Mucosa of gallbladder (tissue), 1 donor: ENCODE results near the gene TRAPPC12. TPM values are rescaled to one million over a fixed set of nuclear protein-coding genes. Genes with fewer than 3 reads are reported as not detected.
A peak's percentile ranks its signal among the peaks of the same experiment; 100 is the strongest.

ENCODE experiments used
- DNase-seq: peaks from one replicate; pipeline ENCODE4 v3.0.0-alpha.2; 2020; ENCODE audit warnings: low spot score
- total RNA-seq: library from RNA; stranded (reverse); gene quantifications from one replicate; pipeline ENCODE4 v1.2.1, GENCODE V29; 2021
- donor health status: DM: no; HTN: no; CAD: no.

The TRAPPC12 gene
- total RNA-seq, 1 donor from 2014 or later = 111 TPM

- DNase-seq = no peak
Observed at GRCh38 chr2:3408781-3409180, 29.3 kb downstream of the TRAPPC12 start.

- no peak for DNase-seq
Observed at GRCh38 chr2:3409627-3410170, 30.2 kb downstream of the TRAPPC12 start.

GRCh38 chr2:3411103-3411502, 31.6 kb downstream of the TRAPPC12 start:
- no peak for DNase-seq

DNA sequence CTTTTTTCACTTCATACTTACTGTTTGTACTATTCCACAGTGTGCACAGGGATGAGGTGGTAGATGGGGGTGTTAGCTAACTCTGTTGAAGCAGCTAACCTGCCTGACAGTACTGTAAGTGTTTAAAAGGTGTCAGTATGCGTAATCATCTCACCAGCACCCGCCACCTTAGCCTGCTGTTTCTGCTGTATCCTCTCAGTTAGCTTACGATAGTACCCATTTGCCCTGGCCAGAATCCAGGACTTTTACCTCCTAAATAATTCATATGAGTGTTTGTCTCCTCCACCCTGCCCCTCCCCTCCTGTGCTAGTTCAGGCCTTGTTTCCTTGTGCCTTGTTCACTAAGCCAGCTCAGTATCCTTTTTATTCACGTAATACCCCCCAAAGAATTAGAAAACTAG, 34.2 kb downstream of the TRAPPC12 start:
- no peak for DNase-seq

GRCh38 chr2:3414133-3414860, 34.8 kb downstream of the TRAPPC12 start:
- DNase-seq = no peak

DNA sequence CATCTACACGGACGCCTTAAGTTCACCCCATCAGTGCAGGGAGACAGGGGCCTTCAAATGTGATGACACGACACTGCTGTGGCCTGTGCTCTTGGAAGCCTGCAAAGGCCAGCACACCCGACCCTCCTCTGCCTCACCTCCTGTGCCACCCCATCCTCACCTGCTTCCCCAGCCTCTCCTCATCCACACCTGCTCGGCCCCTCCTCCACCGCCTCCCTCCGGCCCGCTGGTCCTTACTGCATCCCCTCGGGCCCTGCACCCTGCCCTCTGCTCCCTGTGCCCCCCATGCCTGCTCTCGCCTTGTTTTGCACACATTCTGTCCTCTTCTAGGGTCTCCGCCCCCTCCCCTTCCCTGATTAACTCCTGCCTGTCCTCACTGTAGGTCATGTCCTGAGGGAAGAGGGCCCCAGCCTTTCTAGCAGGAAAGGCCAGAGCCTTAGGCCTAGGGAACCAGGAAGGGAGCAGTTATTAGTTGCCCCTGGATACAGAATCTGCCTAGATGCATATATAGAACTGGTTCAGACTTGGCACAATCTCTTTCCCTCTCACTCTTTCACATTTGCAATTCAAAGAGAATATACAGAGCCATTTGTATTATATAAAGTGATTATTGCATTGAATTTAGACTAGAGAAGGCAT, 39.4 kb downstream of the TRAPPC12 start:
- DNase-seq = no peak

DNA sequence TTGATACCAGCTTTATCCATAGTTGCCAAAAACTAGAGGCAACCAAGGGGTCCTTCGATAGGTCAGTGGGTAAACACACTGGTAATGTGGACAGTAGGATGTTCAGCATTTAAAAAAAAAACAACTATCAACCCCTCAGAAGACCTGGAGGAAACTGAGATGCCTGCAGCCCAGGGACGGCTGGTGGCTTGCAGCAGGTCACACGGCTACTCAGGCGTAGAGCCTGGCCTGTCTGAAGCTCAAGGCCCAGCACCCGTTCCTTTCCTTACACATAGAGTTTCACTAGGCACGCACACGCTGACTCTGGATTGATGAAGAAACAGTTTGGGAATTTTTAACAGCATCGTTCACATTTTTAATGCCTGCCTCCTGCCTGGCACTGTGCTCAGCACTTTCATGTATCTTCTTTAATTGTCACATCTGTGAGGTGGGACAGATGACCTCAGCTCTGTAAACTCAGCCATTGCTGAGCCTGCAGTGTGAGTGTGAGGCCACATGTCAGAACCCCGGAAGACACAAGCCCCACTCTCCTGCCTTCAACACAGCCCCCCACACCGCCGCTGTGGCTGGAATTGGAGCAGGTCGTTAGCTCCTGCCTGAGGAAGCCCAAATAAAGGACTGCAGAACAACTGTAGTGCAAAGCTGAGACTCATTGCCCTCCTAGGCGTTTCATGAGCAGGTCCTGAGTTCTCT, 40.7 kb downstream of the TRAPPC12 start:
- DNase-seq = no peak

DNA sequence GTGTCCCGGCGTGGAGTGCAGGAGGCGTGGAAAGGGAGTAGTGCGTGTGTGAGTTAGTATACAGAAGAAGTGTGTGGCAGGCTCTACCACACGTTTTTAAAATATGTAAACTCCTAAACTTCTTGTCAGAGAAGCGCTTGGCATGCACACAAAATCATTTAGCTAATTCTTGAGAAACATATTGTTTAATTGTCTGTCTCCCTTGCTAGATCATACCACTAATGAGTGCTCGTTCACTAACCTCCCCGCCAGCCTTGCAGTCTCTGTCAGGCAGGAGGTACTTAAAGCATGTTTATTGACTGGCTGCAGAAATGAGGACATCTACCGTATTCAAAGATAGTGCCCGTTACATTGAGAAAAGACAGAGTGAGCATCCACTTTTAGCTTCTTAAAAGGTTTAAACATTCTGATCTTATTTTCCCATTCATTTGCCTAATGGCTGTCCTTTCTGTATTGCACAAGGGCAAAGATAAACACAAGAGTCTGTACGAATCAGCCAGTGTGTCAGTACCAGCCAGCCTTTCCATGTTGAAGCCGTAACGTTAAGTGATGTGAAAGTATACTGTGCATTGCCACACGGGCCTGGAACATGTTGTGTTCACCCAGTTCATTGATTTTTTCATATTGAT, 41.4 kb downstream of the TRAPPC12 start:
- no peak for DNase-seq

DNA sequence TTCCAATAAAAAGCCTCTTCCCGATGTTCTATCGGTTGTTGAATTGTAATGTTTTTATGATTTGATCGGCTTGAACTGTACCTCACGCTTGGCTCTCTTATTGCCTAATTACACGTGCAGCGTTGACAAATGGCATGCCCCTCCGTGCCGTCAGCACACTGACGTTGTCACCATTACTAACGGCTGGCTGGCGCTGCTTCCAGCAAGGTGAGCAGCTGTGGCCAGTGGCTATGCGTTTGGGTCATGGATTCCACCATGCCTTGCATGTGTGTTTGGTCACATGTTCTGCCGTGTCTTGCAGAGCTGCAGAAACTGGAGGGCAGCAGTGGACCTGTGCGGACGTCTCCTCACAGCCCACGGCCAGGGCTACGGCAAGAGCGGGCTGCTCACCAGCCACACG, 42.1 kb downstream of the TRAPPC12 start:
- no peak for DNase-seq

DNA sequence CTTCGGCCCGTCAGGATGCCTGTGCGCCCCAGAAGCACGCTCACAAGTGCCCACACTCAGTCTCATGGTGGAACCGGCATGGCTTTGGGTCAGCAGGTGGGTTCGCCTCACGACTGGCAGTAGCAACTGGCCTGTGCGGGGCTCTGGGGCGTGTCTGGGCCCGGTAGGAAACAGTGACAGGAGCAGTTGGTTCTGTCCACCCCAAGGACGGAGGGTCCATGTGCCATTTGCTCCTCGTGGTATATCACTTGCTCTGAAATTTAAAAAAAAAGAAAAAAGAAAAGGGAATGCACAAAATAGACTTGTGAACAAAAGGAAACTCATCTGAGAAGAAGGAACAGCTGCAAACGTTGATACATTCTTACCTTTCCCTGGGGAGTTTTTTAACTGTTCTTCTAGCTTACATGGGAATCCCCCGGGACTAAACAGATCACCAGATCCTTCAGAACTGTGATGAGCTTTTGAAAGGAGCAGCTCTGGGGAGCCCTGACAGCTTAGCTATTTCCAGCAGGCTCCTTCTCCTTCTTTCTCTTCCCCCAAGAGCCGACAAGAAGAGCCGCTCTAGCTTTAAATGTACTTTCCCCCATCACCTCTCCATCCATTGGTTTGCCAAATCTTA, 42.8 kb downstream of the TRAPPC12 start:
- no peak for DNase-seq

DNA sequence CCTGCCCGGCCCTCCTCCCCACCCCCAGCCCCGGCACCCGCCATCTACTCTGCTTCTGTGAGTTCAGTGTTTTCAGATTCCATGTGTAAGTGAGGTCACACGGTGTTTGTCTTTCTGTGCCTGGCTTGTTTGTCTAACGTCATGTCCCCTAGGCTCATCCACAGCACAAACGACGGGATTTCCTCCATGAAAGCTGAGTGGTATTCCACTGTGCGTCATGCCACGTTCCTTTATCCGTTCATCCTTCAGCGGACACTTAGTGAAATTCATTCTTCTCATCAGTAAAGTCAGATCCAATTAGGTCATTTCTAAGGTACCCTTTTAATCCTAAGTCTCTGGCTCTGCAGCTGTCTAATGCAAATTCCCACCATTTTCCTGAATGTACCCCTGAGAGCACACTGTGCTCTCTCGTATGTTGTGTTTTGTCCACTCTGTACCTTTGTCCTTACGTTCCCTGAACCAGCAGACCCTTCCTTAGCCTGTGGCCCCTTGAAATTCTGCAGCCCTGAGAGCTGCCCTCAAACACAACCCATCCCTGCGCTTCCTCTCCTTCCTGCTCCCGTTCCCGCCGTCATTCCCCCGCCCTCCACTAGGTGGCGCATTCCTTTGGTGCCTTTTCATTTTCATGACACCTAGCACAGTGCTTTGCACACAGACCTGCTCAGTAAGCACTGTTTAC, 44.1 kb downstream of the TRAPPC12 start:
- peak; percentile 63 for DNase-seq

DNA sequence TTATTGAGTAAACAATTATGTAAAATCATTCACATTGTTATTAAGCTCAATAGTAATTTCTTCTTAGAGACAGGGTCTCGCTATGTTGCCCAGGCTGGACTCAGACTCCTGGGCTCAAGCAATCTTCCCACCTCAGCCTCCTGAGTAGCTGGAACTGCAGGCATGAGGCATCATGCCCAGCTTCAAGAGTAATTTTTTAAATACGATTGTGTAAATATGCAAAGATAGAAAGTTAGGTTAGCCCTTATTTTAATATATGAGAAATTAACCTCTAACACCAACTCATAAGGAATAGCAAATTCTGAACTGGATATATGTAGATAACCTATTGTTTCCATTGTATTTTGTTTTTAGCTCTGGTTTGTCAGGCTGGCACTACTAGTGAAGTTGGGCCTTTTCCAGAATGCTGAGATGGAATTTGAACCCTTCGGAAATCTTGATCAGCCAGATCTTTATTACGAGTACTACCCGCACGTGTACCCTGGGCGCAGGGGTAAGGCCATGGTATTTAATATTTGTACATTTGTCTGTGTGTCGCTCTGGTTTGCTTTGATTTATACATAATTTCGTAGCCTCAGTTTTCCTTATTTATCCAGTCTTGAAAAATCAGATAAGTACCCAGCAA, 44.8 kb downstream of the TRAPPC12 start:
- DNase-seq = no peak

DNA sequence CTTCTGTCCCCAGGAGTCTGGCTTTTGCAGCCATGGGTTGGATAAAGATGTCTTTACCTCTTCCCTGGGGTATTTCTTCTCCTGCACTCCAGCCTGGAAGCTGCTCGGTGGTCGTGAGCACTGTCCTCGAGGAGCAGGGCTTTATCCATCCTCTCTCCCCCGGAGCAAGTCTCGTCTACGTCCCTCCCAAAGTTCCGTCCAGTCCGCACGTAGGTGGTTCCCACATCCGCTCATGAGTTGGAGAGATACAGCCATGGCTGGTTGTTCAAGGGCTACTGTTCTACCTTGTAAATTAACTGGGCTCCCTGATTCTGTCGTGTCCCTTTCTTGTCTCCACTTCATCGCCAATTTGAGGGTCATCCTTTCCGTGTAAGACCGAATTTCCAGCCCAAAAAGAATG, 47.1 kb downstream of the TRAPPC12 start:
- DNase-seq = no peak

GRCh38 chr2:3427272-3427671, 47.8 kb downstream of the TRAPPC12 start:
- no peak for DNase-seq

DNA sequence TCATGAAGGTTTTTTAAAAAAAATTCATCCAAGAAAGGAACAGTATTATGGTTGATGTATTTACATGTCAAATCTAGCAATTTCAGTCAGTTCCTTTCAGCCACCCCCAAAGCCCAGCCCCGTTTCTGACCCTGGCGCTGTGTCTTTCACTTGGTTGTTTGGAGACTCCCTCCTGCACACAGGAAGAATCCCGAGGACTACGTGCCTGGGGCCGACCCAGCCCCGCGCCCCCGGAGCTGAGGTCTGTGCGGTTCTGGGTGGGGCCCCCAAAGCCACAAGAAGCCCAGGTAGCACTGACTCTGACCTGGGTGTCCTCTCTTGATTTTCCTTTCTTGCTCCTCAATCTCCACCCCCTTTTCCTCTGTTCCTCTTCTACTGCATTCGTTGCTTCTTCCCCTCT, 49.1 kb downstream of the TRAPPC12 start:
- DNase-seq = no peak

GRCh38 chr2:3429066-3429610, 49.6 kb downstream of the TRAPPC12 start:
- no peak for DNase-seq

GRCh38 chr2:3430172-3430571, 50.7 kb downstream of the TRAPPC12 start:
- no peak for DNase-seq

GRCh38 chr2:3430740-3431490, 51.4 kb downstream of the TRAPPC12 start:
- no peak for DNase-seq

DNA sequence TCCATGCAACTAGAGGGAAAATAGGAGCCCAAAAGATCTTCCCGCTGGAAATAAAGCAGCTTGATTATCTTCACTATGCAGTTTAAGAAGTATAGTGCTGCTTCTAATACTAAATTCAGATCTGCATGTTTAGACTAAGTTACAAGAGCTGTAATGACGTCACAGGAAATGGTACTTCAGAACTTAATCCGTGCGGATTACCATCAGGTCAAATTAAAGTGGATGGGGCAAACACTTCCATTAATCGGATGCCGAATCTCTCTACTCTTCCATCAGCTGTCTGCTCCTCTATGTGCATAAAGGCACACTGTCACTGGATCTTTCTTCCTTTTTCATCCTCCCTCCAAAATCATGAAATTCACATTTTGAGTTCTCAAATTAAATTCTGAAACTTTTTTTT, 52.6 kb downstream of the TRAPPC12 start:
- DNase-seq = no peak
